Myometrial cell (primary cell): ENCODE measurements around the gene ATP6AP1. TPM values are rescaled to one million over a fixed set of nuclear protein-coding genes. Genes with fewer than 3 reads are reported as not detected.

Source experiments
- total RNA-seq: library from RNA; depleted of rRNA; stranded (reverse); fragments of >200 nt; gene quantifications from 2 replicates; pipeline ENCODE4 v1.2.3, GENCODE V29; 2015

The ATP6AP1 gene
- total RNA-seq, result 56.2 and 66.3 TPM in 2 replicates

GRCh38 chrX:154428176-154429171, at the start of gene ATP6AP1:
Gene ATP6AP1 (plus strand): TSS chrX:154428677. CDS start chrX:154428693, 16 bp downstream.

GRCh38 chrX:154378799-154379568, 49.5 kb upstream of the ATP6AP1 start, which contains the start of gene EMD:
Gene EMD (plus strand): TSS chrX:154379295. CDS start chrX:154379485, 190 bp downstream.

GRCh38 chrX:154397888-154398667, 30.4 kb upstream of the ATP6AP1 start, which contains the start of gene RPL10:
Gene RPL10 (plus strand): TSS chrX:154398377. CDS start chrX:154398520, 143 bp downstream.

GRCh38 chrX:154409222-154409871, 19.1 kb upstream of the ATP6AP1 start, which contains the start of gene DNASE1L1:
Gene DNASE1L1 (minus strand): TSS chrX:154409254. CDS start chrX:154405568, 3,686 bp downstream.

GRCh38 chrX:154436983-154437752, 8.7 kb downstream of the ATP6AP1 start, which contains the start of gene GDI1:
Gene GDI1 (plus strand): TSS chrX:154437154. CDS start chrX:154437255, 101 bp downstream.

GRCh38 chrX:154443992-154444754, 15.7 kb downstream of the ATP6AP1 start, which contains the start of gene FAM50A:
Gene FAM50A (plus strand): TSS chrX:154444141. CDS start chrX:154444236, 95 bp downstream.

GRCh38 chrX:154458116-154458953, 29.9 kb downstream of the ATP6AP1 start, which contains the start of gene PLXNA3:
Gene PLXNA3 (plus strand): TSS chrX:154458281. CDS start chrX:154460184, 1,903 bp downstream.

GRCh38 chrX:154478728-154479622, 50.5 kb downstream of the ATP6AP1 start, which contains the start of gene LAGE3:
Gene LAGE3 (minus strand): TSS chrX:154479281. CDS start chrX:154478915, 366 bp downstream.

Other genes starting within 250 kb of the ATP6AP1 start
- gene OPN1MW, start 246.1 kb upstream of the ATP6AP1 start, total RNA-seq, result not detected in 2 replicates
- not detected in 2 replicates for gene OPN1MW2, start 208.9 kb upstream of the ATP6AP1 start, total RNA-seq
- gene OPN1MW3, start 171.1 kb upstream of the ATP6AP1 start, total RNA-seq, result not detected in 2 replicates
- not detected in 2 replicates for gene TEX28, start 133.6 kb upstream of the ATP6AP1 start, total RNA-seq
- gene TKTL1, start 132.9 kb upstream of the ATP6AP1 start, total RNA-seq, result not detected in 2 replicates
- 2,107 and 2,266 TPM in 2 replicates for gene FLNA, start 54.0 kb upstream of the ATP6AP1 start, total RNA-seq
- gene EMD, start 49.4 kb upstream of the ATP6AP1 start, total RNA-seq, result 73.4 and 86.5 TPM in 2 replicates
- 6,121 and 9,090 TPM in 2 replicates for gene RPL10, start 30.3 kb upstream of the ATP6AP1 start, total RNA-seq
- gene DNASE1L1, start 19.4 kb upstream of the ATP6AP1 start, total RNA-seq, result 91.1 and 95.0 TPM in 2 replicates
- 20.8 and 21.4 TPM in 2 replicates for gene TAFAZZIN, start 17.1 kb upstream of the ATP6AP1 start, total RNA-seq
- 115 and 157 TPM in 2 replicates for gene GDI1, start 8.5 kb downstream of the ATP6AP1 start, total RNA-seq
- gene FAM50A, start 15.5 kb downstream of the ATP6AP1 start, total RNA-seq, result 56.9 and 62.8 TPM in 2 replicates
- gene PLXNA3, start 29.6 kb downstream of the ATP6AP1 start, total RNA-seq, result 7.5 and 8.2 TPM in 2 replicates
- gene LAGE3, start 50.6 kb downstream of the ATP6AP1 start, total RNA-seq, result 14.1 and 29.2 TPM in 2 replicates
- gene UBL4A, start 57.9 kb downstream of the ATP6AP1 start, total RNA-seq, result 28.2 and 44.1 TPM in 2 replicates
- 39.9 and 41.5 TPM in 2 replicates for gene SLC10A3, start 62.0 kb downstream of the ATP6AP1 start, total RNA-seq
- gene FAM3A, start 87.6 kb downstream of the ATP6AP1 start, total RNA-seq, result 34.6 and 44.3 TPM in 2 replicates
- 117 and 142 TPM in 2 replicates for gene G6PD, start 118.2 kb downstream of the ATP6AP1 start, total RNA-seq
- gene IKBKG, start 118.9 kb downstream of the ATP6AP1 start, total RNA-seq, result 17.0 and 28.9 TPM in 2 replicates
- gene CTAG1A, start 156.5 kb downstream of the ATP6AP1 start, total RNA-seq, result not detected in 2 replicates
- gene CTAG1B, start 190.6 kb downstream of the ATP6AP1 start, total RNA-seq, result not detected in 2 replicates
- gene CTAG2, start 224.9 kb downstream of the ATP6AP1 start, total RNA-seq, result not detected in 2 replicates